ENCODE measurements around the gene HEXA.

DNA sequence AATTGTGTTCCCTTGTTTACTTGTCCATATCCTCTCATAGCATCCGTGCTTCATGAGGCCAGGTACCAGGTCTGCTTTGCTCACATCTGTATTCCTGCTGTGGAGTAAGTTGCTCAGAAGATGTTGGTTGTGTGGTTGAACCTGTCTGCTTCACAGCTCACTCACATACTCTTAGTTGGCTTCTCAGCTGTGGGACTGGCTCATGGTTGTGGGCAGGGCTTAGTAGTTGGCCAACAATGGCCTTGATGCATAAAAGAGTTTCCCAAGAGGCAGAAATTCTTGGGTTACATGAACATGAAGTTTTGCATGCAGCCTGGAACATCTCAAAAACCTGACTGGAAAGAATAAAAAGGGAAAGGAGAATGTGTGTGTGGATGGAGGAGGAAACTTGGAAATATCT is 72.9 kb downstream of the HEXA start:
- TF ChIP-seq, protein P1, sequence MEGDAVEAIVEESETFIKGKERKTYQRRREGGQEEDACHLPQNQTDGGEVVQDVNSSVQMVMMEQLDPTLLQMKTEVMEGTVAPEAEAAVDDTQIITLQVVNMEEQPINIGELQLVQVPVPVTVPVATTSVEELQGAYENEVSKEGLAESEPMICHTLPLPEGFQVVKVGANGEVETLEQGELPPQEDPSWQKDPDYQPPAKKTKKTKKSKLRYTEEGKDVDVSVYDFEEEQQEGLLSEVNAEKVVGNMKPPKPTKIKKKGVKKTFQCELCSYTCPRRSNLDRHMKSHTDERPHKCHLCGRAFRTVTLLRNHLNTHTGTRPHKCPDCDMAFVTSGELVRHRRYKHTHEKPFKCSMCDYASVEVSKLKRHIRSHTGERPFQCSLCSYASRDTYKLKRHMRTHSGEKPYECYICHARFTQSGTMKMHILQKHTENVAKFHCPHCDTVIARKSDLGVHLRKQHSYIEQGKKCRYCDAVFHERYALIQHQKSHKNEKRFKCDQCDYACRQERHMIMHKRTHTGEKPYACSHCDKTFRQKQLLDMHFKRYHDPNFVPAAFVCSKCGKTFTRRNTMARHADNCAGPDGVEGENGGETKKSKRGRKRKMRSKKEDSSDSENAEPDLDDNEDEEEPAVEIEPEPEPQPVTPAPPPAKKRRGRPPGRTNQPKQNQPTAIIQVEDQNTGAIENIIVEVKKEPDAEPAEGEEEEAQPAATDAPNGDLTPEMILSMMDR (IDR thresholded peaks at IDR 0.05): no peak
- TF ChIP-seq POLR2AphosphoS5 (IDR thresholded peaks at IDR 0.05): no peak

Data from stomach (tissue), 4 donors.